ENCODE results near the gene ENDOD1. TPM values are rescaled to one million over a fixed set of nuclear protein-coding genes. Genes with fewer than 3 reads are reported as not detected.

The ENDOD1 gene
- total and polyA plus RNA-seq, 2 donors (not counting 1 experiment from before 2014, with no cell fraction given): 7.0 to 11.7 TPM

DNA sequence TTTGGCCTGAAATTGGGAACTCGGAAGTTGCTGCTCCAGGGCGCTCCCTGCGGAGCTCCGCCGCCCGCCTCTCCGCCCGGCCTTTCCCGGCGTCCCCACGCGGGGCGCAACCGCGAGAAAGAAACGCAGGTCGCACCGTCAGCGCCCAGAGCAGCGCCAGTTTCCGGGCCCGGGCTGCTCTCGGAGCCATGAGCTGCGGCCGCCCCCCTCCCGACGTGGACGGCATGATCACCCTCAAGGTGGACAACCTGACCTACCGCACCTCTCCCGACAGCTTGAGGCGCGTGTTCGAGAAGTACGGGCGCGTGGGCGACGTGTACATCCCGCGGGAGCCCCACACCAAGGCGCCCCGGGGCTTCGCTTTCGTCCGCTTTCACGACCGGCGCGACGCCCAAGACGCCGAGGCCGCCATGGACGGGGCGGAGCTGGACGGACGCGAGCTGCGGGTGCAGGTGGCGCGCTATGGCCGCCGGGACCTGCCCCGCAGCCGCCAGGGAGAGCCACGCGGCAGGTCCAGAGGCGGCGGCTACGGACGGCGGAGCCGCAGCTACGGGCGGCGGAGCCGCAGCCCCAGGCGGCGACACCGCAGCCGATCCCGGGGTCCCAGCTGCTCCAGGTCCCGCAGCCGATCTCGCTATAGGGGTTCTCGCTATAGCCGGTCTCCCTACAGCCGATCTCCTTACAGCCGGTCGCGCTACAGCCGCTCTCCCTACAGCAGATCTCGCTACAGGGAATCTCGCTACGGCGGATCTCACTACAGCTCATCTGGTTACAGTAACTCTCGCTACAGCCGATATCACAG lies 22.4 kb upstream of the ENDOD1 start:
- Mint-ChIP-seq H3K4me1 (peaks cover 26% of the 10 kb centered on the region), H3K4me3 (peak overlapping the region; percentile 100), H3K27me3 (no peaks in the 10 kb centered on the region), H3K27ac (peak overlapping the region; percentile 100), H3K9me3 (ENCODE audit: insufficient read depth) (no peaks in the 10 kb centered on the region)
- ChIA-PET POLR2A (interaction anchor here (0.5 to 5.2 kb wide), 11 partner anchors 22 to 723 kb away, joined by 3 to 46 read pairs (median 5); partner anchors contain the start of genes CEP57, CWC15, ENDOD1 and FAM76B), CTCF (interaction anchor here (0.7 to 9.3 kb wide), 27 partner anchors 8 to 1276 kb away, joined by 3 to 135 read pairs (median 4); partner anchors contain the start of genes CEP57, CWC15, ENDOD1 and FAM76B)
- no peaks in the 10 kb centered on the region for H3K27me3 ChIP-seq (replicated peaks in 1 of 4; ENCODE audit: control extremely low read depth in 1 of 4, control insufficient read depth in 3 of 4, insufficient read depth in 4 of 4, low read length in 3 of 4)
- peak overlapping the region; percentile 70 to 95 (median 93) for H3K4me3 ChIP-seq (ENCODE audit: control extremely low read depth in 1 of 5, extremely low read depth in 1 of 5, insufficient read depth in 1 of 5, low read depth in 2 of 5, low read length in 4 of 5)
- H3K27ac ChIP-seq (ENCODE audit: low read length in 2 of 2): peak overlapping the region; percentile 78 to 87
- peak overlapping the region; percentile 78 for H2AFZ ChIP-seq (ENCODE audit: insufficient read depth, low read depth, low read length, poor library complexity, severe bottlenecking)
- peaks cover 34% of the 10 kb centered on the region for H3K79me2 ChIP-seq (ENCODE audit: control insufficient read depth, insufficient read depth, low read length)
- no peaks in the 10 kb centered on the region for H3K9me3 ChIP-seq (ENCODE audit: control extremely low read depth in 1 of 3, control insufficient read depth in 2 of 3, insufficient read depth in 1 of 3, low read length in 2 of 3)
- TF ChIP-seq, protein P1, sequence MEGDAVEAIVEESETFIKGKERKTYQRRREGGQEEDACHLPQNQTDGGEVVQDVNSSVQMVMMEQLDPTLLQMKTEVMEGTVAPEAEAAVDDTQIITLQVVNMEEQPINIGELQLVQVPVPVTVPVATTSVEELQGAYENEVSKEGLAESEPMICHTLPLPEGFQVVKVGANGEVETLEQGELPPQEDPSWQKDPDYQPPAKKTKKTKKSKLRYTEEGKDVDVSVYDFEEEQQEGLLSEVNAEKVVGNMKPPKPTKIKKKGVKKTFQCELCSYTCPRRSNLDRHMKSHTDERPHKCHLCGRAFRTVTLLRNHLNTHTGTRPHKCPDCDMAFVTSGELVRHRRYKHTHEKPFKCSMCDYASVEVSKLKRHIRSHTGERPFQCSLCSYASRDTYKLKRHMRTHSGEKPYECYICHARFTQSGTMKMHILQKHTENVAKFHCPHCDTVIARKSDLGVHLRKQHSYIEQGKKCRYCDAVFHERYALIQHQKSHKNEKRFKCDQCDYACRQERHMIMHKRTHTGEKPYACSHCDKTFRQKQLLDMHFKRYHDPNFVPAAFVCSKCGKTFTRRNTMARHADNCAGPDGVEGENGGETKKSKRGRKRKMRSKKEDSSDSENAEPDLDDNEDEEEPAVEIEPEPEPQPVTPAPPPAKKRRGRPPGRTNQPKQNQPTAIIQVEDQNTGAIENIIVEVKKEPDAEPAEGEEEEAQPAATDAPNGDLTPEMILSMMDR (IDR thresholded peaks at IDR 0.05): peak; percentile 52
- TF ChIP-seq EZH2 (IDR thresholded peaks at IDR 0.05; ENCODE audit: borderline replicate concordance, insufficient read depth, low read depth, low read length, poor library complexity, severe bottlenecking): no peak
- H3K4me2 ChIP-seq (replicated peaks; ENCODE audit: low read depth, low read length, poor library complexity, severe bottlenecking): peak overlapping the region; percentile 68
- peaks cover 0 to 5% of the 10 kb centered on the region in 2 experiments for H3K36me3 ChIP-seq (replicated peaks in 1 of 2; ENCODE audit: control extremely low read depth in 1 of 2, control insufficient read depth in 1 of 2, extremely low read depth in 1 of 2, insufficient read depth in 2 of 2, low read length in 1 of 2)
- H3K4me1 ChIP-seq (ENCODE audit: control insufficient read depth in 2 of 2, insufficient read depth in 2 of 2, low read length in 2 of 2): peaks cover 14 to 22% of the 10 kb centered on the region in 2 donors
- peak; percentile 88 for DNase-seq
- peaks cover 7% of the 10 kb centered on the region for H4K20me1 ChIP-seq (ENCODE audit: control insufficient read depth, insufficient read depth, low read length, poor library complexity, severe bottlenecking)
- intact Hi-C loops (cut with micrococcal nuclease): loop anchor here (1.0 to 5.0 kb wide), 4 partner anchors 22 to 1870 kb away; partner anchors contain the start of genes ENDOD1, JRKL and SLC36A4
- H3K9ac ChIP-seq (ENCODE audit: low read length): peak overlapping the region; percentile 78
- under 1% methylated on average over 98 of the region's 98 CpGs for WGBS (ENCODE audit: insufficient coverage)
- peak; percentile 78 for ATAC-seq (ENCODE audit: low read depth)

All from B cell (primary cell).